ENCODE measurements around the gene ZP4. TPM values are rescaled to one million over a fixed set of nuclear protein-coding genes. Genes with fewer than 3 reads are reported as not detected.

The ZP4 gene
- total RNA-seq: not detected

GRCh38 chr1:237890822-237891221, at the start of gene ZP4:
ZP4 (minus strand) TSS chr1:237890922; CDS start chr1:237890635, 287 bp downstream.

Data from activated naive CD4-positive, alpha-beta T cell treated with anti-CD3 and anti-CD28 coated beads, Interleukin-2, amount 10 ng/mL, durations not matched to agents 5 hours and 36 hours (primary cell).